Activated naive CD4-positive, alpha-beta T cell treated with anti-CD3 and anti-CD28 coated beads, Interleukin-2, amount 50 U/mL, for 72 hours (primary cell): Measurements from ENCODE around the gene FUT3. TPM values are rescaled to one million over a fixed set of nuclear protein-coding genes. Genes with fewer than 3 reads are reported as not detected.

ENCODE experiments used
- ATAC-seq, 2 donors: fragments of 150-1000 bp; cut with Tn5 transposase; 2 replicates each; pipeline ENCODE4 v1.10.0; 2021; ENCODE audit warnings: mild to moderate bottlenecking in 2 of 2, moderate library complexity in 2 of 2
- DNase-seq, 2 donors: peaks; one replicate each; pipeline ENCODE4 v3.0.0; 2021 to 2022; ENCODE audit warnings: low spot score in 2 of 2
- H3K27ac Mint-ChIP-seq, 2 donors: one replicate each; pipeline ENCODE4 v1.8.0; 2022; ENCODE audit warnings: mild to moderate bottlenecking in 2 of 2, mixed read lengths in 2 of 2
- H3K36me3 Mint-ChIP-seq, 2 donors: one replicate each; pipeline ENCODE4 v1.8.0; 2022; ENCODE audit warnings: mixed read lengths in 2 of 2
- H3K9me3 Mint-ChIP-seq, 2 donors: one replicate each; pipeline ENCODE4 v1.8.0; 2022; ENCODE audit warnings: mixed read lengths in 2 of 2
- total RNA-seq, 2 donors: library from RNA; stranded (reverse); gene quantifications; one replicate each; pipeline ENCODE4 v1.2.3, GENCODE V29; 2022

Gene FUT3
- total RNA-seq, 2 donors from 2014 or later: 0.32 TPM; not detected in 1

DNA sequence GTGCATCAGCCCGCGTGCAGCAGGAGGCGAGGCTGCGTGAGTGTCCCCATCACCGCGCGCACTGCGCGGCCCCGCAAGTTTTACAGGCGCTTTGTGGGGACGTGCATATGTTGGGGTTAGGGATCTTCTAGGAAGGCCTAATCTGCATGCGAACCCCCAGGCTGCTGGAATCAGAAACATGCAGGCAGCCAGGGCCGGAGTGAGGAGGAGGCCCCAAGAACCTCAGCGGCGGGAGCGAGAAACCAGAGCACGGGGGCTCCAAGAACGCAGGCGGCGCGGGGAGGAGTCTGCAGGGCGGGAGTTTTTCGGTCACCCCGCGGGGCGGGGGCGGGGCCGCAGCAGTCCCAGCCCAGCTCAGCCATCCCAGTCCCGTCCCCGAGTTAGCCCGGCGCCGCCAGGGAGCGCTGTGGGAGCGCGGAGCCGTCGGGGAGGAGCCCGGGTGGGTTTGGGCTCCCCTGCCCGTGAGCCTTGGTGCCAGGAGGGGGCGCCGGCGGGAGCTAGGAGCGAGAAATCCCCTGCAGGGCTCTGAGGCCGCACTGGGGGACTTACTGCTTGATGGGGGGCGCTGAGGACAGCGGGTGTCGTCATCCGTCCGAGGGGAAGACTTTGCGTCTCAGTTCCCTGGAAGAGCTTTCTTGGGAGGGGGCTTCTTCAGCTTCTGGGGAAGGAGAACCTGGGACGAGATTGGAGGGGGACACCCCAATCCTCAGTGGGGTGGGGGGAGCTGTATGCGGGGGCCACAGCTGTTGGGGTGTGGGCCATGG, 47.3 kb downstream of the FUT3 start:
- Mint-ChIP-seq H3K36me3 (no peaks in the 10 kb centered on the region), H3K9me3 (no peaks in the 10 kb centered on the region), H3K27ac (peak overlapping the region; percentile 40 to 74)
- DNase-seq (peak; percentile 94 to 100), ATAC-seq (peak; percentile 93 to 94)

GRCh38 chr19:5803441-5803751, 47.9 kb downstream of the FUT3 start:
- Mint-ChIP-seq H3K27ac (no peak overlapping the region), H3K36me3 (no peaks in the 10 kb centered on the region), H3K9me3 (no peaks in the 10 kb centered on the region)
- ATAC-seq: peak in 1 of 2 donors; percentile 10
- no peak for DNase-seq

DNA sequence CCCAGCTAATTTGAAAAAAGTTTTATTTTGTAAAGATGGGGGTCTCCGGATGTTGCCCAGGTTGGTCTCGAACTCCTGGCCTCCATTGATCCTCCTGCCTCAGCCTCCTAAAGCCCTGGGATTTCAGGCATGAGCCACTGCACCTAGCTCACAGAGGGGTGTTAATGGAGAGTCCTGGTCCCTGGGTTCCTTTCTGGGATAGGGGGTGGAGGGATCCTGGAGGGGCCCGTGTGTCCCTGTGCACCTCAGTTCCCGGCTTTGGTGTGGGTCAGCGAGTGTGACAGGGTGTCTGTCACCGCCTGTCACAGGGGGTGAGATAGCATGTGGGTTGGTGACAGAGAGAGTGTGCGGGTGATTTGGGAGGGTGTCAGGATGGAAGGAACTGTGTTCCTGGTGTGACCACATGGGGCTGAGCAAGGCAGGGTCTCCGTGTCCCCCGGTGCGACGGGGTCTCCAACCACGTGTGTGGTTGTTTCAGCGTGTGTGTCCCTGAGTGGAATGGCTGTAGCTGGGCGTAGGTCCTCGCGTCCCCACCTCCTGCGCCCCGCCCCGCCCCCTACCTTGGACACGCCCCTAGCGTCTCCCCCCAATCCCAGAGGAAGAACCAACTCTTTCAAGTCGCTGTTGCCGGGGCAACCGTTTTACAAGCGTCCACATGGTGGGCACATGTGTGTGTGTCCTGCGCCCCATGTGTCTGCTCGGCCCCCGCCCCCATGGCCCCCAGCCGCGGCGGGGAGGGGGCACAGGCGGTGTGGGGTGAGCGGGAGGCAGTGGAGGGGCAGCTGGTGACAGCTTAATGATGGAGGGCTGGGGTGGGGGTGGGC, 49.2 kb downstream of the FUT3 start:
- no peak for ATAC-seq
- H3K27ac Mint-ChIP-seq: no peak overlapping the region
- no peak for DNase-seq
- H3K36me3 Mint-ChIP-seq: no peaks in the 10 kb centered on the region
- no peaks in the 10 kb centered on the region for H3K9me3 Mint-ChIP-seq

- H3K9me3 Mint-ChIP-seq: no peaks in the 10 kb centered on the region
- no peak overlapping the region for H3K27ac Mint-ChIP-seq
- no peaks in the 10 kb centered on the region for H3K36me3 Mint-ChIP-seq
- no peak for ATAC-seq
- no peak for DNase-seq
Observed at GRCh38 chr19:5800361-5801270, 50.6 kb downstream of the FUT3 start.

DNA sequence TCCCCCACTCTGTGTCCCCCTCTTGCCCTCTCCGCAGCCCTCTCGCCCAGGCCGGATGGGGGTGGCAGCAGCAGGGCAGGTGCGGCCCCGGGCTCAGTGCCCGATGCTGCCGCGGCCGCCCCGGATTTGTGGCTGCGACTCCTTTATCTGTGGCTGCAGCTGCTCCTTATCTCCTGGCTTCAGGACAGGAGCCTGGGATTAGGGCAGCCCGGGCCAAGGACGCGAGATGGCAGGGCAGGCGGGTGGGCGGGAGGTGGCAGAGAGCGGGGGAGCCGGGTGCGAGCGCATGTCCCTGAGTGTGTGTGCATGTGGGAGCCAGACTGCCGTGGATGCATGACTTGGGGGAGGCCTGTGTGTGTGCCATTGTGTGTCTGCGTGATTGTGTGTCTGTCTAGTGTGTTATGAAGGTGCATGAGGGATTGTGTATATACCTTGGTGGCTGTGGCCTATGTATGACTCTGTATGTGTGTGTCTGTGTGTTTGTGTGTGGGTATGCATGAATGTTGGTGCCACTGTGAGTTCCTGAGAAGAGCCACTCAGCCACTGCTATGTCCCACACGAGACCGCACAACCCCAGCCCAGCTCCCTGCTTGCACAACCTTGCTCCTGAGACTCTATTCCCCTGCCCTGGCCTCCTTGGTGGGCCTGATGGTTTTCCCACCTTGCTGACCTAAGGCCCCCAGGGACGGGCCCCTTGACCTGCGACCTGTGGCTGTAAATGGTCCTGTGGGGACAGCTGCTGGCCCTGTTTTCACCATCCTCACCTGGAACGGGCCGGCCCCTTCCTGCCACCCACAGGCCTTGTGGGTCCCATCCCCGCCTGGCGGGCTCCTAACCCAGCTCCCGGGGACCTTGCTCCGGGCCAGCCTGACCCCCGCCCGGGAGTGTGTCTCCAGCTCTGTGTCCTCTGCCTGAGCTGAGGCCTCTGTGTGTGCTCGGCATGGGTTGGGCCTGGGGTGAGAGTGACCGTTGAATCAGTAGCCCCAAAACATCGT, 51.7 kb downstream of the FUT3 start:
- Mint-ChIP-seq H3K36me3 (no peaks in the 10 kb centered on the region), H3K27ac (no peak overlapping the region), H3K9me3 (no peaks in the 10 kb centered on the region)
- DNase-seq: no peak
- no peak for ATAC-seq

DNA sequence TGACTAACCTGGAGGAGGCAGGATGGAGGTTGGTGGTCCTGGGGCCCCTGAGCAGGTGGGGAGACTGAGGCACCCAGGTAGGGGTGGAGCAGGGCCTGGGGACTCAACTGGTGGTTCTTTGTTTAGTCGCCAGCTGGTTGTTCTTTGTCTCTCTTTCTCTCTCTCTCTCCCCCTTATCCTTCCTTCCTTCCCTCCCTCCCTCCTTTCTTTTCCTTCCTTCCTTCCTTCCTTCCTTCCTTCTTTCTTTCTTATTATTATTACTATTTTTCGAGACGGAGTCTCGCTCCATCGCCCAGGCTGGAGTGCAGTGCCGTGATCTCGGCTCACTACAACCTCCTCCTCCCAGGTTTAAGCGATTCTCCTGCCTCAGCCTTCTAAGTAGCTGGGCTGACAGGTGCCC, 53.0 kb downstream of the FUT3 start:
- DNase-seq (no peak), ATAC-seq (no peak)
- no peaks in the 10 kb centered on the region for H3K9me3 Mint-ChIP-seq
- H3K27ac Mint-ChIP-seq: no peak overlapping the region
- H3K36me3 Mint-ChIP-seq: no peaks in the 10 kb centered on the region

DNA sequence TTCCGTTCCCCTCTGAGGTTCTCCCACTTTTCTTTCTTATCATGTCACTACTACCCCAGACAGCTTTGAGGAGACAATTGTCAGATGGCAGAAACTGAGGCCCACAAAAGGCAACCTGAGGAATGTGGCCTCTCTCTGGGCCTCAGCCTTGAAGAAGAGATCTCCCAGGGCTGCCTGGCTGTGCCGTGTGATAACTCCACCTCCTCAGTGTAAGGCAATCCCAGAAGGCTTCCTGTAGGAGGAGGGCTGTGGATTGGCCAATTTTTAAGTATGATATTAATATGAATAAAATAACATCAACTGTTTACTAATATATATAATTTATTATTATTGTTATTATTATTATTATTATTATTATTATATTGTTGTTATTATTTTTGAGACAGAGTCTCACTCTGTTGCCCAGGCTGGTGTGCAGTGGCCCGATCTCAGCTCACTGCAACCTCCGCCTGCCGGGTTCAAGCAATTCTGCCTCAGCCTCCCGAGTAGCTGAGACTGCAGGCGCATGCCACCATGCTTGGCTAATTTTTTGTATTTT, 55.8 kb downstream of the FUT3 start:
- ATAC-seq: no peak
- peaks cover 8% of the 10 kb centered on the region in 2 donors for H3K36me3 Mint-ChIP-seq
- DNase-seq: no peak
- no peaks in the 10 kb centered on the region for H3K9me3 Mint-ChIP-seq
- no peak overlapping the region for H3K27ac Mint-ChIP-seq

GRCh38 chr19:5793188-5793587, 58.1 kb downstream of the FUT3 start:
- ATAC-seq (no peak), DNase-seq (no peak)
- Mint-ChIP-seq H3K9me3 (no peaks in the 10 kb centered on the region), H3K36me3 (peaks cover 14 to 15% of the 10 kb centered on the region in 2 donors), H3K27ac (no peak overlapping the region)

Other genes with a start within 250 kb of the FUT3 start
- 100 to 1,000 TPM; 107 to 233 TPM for gene SAFB2, start 228.7 kb downstream of the FUT3 start, total RNA-seq
- gene SAFB, start 228.4 kb downstream of the FUT3 start, total RNA-seq: 100 to 1,000 TPM; 127 to 154 TPM
- gene MICOS13, start 170.9 kb downstream of the FUT3 start, total RNA-seq: 10 to 100 TPM; 32.0 to 47.2 TPM
- gene HSD11B1L, start 170.4 kb downstream of the FUT3 start, total RNA-seq: 1 to 10 TPM; 3.2 to 5.2 TPM
- gene RPL36, start 161.2 kb downstream of the FUT3 start, total RNA-seq: 1,000 to 10,000 TPM; 1,044 to 1,174 TPM
- 100 to 1,000 TPM; 178 to 359 TPM for gene LONP1, start 131.3 kb downstream of the FUT3 start, total RNA-seq
- not detected for gene CATSPERD, start 130.8 kb downstream of the FUT3 start, total RNA-seq
- gene PRR22, start 66.7 kb downstream of the FUT3 start, total RNA-seq: 1 to 10 TPM; 1.8 to 7.4 TPM
- 10 to 100 TPM; 47.2 to 56.3 TPM for gene DUS3L, start 60.3 kb downstream of the FUT3 start, total RNA-seq
- gene NRTN, start 46.4 kb downstream of the FUT3 start, total RNA-seq: 1 to 10 TPM; 1.1 to 2.1 TPM
- gene FUT6, start 11.7 kb downstream of the FUT3 start, total RNA-seq: under 1 TPM in 1 of 2 donors, not detected in 1; 0.27 TPM
- under 1 TPM; 0.23 to 0.36 TPM for gene FUT5, start 19.1 kb upstream of the FUT3 start, total RNA-seq
- 100 to 1,000 TPM; 206 to 224 TPM for gene NDUFA11, start 52.3 kb upstream of the FUT3 start, total RNA-seq
- gene VMAC, start 53.4 kb upstream of the FUT3 start, total RNA-seq: 1 to 10 TPM; 3.8 to 3.9 TPM
- gene CAPS, start 62.8 kb upstream of the FUT3 start, total RNA-seq: 1 to 10 TPM; 5.1 to 6.0 TPM
- gene RANBP3, start 126.7 kb upstream of the FUT3 start, total RNA-seq: 100 to 1,000 TPM in 1 of 2 donors, 10 to 100 TPM in 1; 89.6 to 112 TPM